Stimulated activated CD8-positive, alpha-beta memory T cell treated with anti-CD3 and anti-CD28 coated beads, Interleukin-7, amount 100 ng/mL, for 24 hours (primary cell): ENCODE measurements around the gene FRMD8.

Source experiments
- DNase-seq: peaks from one replicate; pipeline ENCODE4 v3.0.0-alpha.2; 2020; ENCODE audit warnings: low read depth

The FRMD8 gene

GRCh38 chr11:65376138-65376713 lies 10.2 kb upstream of the FRMD8 start:
- DNase-seq = no peak

- no peak for DNase-seq
Measured at GRCh38 chr11:65377036-65377435, 9.4 kb upstream of the FRMD8 start.

GRCh38 chr11:65377777-65378176 lies 8.7 kb upstream of the FRMD8 start:
- DNase-seq = no peak

- DNase-seq = no peak
Measured at GRCh38 chr11:65378208-65378927, 8.1 kb upstream of the FRMD8 start.

GRCh38 chr11:65378928-65379638 lies 7.4 kb upstream of the FRMD8 start:
- no peak for DNase-seq

GRCh38 chr11:65379698-65380459 lies 6.6 kb upstream of the FRMD8 start:
- no peak for DNase-seq

- no peak for DNase-seq
Measured at GRCh38 chr11:65380460-65381119, 5.8 kb upstream of the FRMD8 start.

- DNase-seq = no peak
Measured at GRCh38 chr11:65381716-65382032, 4.8 kb upstream of the FRMD8 start.

GRCh38 chr11:65382033-65382803 lies 4.2 kb upstream of the FRMD8 start, which contains the start of gene SLC25A45:
Gene SLC25A45, minus strand, starts transcription at chr11:65382646. Its CDS starts 695 bp downstream, at chr11:65381951.
- peak; percentile 82 for DNase-seq

- no peak for DNase-seq
Measured at GRCh38 chr11:65382804-65383368, 3.6 kb upstream of the FRMD8 start.

- DNase-seq = no peak
Measured at GRCh38 chr11:65383778-65384177, 2.7 kb upstream of the FRMD8 start.

- DNase-seq = no peak
Measured at GRCh38 chr11:65384301-65384889, 2.0 kb upstream of the FRMD8 start.

GRCh38 chr11:65388731-65389130 lies 2.3 kb downstream of the FRMD8 start:
- no peak for DNase-seq

GRCh38 chr11:65389294-65389980 lies 3.0 kb downstream of the FRMD8 start:
- DNase-seq = no peak

- DNase-seq = no peak
Measured at GRCh38 chr11:65390099-65390941, 3.9 kb downstream of the FRMD8 start.

GRCh38 chr11:65390996-65391395 lies 4.6 kb downstream of the FRMD8 start:
- no peak for DNase-seq

- DNase-seq = no peak
Measured at GRCh38 chr11:65392186-65392829, 5.9 kb downstream of the FRMD8 start.

GRCh38 chr11:65392899-65393298 lies 6.5 kb downstream of the FRMD8 start:
- no peak for DNase-seq
